AG09319 (cell line): ENCODE measurements around the gene TUBGCP3.
"Not testable (repeated sequence)": the region's sequence is repeated elsewhere in the genome, so short reads cannot be mapped to it uniquely, and the experiment has no call there.

Experiments
- DNase-seq: peaks from one replicate; pipeline ENCODE4 v3.0.0-alpha.2; 2010; ENCODE audit warnings: low read depth; ENCODE audit errors: extremely low read depth
- CTCF ChIP-seq: IDR thresholded peaks from 2 replicates; pipeline ENCODE4 v1.5.1; 2011; ENCODE audit warnings: low read depth, mild to moderate bottlenecking, inconsistent platforms, low read length, moderate library complexity

TUBGCP3 gene

GRCh38 chr13:112587764-112588489 is at the start of gene TUBGCP3:
TSS of gene TUBGCP3 (minus strand) at chr13:112588153. CDS start at chr13:112587980, 173 bp downstream.
- no peak for TF ChIP-seq CTCF
- peak; percentile 44 for DNase-seq

- no peak for DNase-seq
- no peak for TF ChIP-seq CTCF
Measured at GRCh38 chr13:112637017-112637801, 49.3 kb upstream of the TUBGCP3 start.

GRCh38 chr13:112636401-112636975 is 48.5 kb upstream of the TUBGCP3 start:
- DNase-seq, result no peak

GRCh38 chr13:112635323-112635722 is 47.4 kb upstream of the TUBGCP3 start:
- no peak for DNase-seq
- no peak for TF ChIP-seq CTCF

More at GRCh38 chr13:112636401-112636975, 48.5 kb upstream of the TUBGCP3 start:
- TF ChIP-seq CTCF, result no peak

GRCh38 chr13:112634102-112634501 is 46.1 kb upstream of the TUBGCP3 start:
- no peak for TF ChIP-seq CTCF
- DNase-seq, result no peak

- DNase-seq, result not testable (repeated sequence)
Measured at GRCh38 chr13:112630226-112630625, 42.3 kb upstream of the TUBGCP3 start.

GRCh38 chr13:112629161-112629560 is 41.2 kb upstream of the TUBGCP3 start:
- TF ChIP-seq CTCF, result no peak
- DNase-seq, result no peak

- not testable (repeated sequence) for DNase-seq
Measured at GRCh38 chr13:112627613-112628012, 39.7 kb upstream of the TUBGCP3 start.
